HCT116 (cell line): ENCODE data around the gene CC2D1A.

Source experiments
- CBX3 ChIP-seq: IDR thresholded peaks from 2 replicates; pipeline ENCODE4 v1.6.1; 2012; ENCODE audit warnings: low read depth
- CEBPB ChIP-seq: IDR thresholded peaks from 2 replicates; pipeline ENCODE4 v1.6.1; 2012; ENCODE audit warnings: low read depth
- EGR1 ChIP-seq: IDR thresholded peaks from 2 replicates; pipeline ENCODE4 v1.6.1; 2012; ENCODE audit warnings: low read depth
- EZH2 ChIP-seq: fragments of 200-600 bp; sonication (generic); IDR thresholded peaks from 2 replicates; pipeline ENCODE4 v1.6.1; 2017; ENCODE audit warnings: antibody characterized with exemption, mixed run types
- JUND ChIP-seq: IDR thresholded peaks from 2 replicates; pipeline ENCODE4 v1.6.1; 2012
- POLR2AphosphoS5 ChIP-seq: IDR thresholded peaks from 2 replicates; pipeline ENCODE4 v1.6.1; 2011; ENCODE audit warnings: mild to moderate bottlenecking, low read depth, low read length, moderate library complexity
- RAD21 ChIP-seq: IDR thresholded peaks from 2 replicates; pipeline ENCODE4 v1.6.1; 2012; ENCODE audit warnings: low read depth, mild to moderate bottlenecking
- SP1 ChIP-seq: IDR thresholded peaks from 2 replicates; pipeline ENCODE4 v1.6.1; 2012; ENCODE audit warnings: low read depth
- SRF ChIP-seq: IDR thresholded peaks from 2 replicates; pipeline ENCODE4 v1.6.1; 2012; ENCODE audit warnings: low read depth
- YY1 ChIP-seq: IDR thresholded peaks from 2 replicates; pipeline ENCODE4 v1.6.1; 2011; ENCODE audit warnings: low read length, low read depth, moderate library complexity, mild to moderate bottlenecking; ENCODE audit not compliant: insufficient replicate concordance; ENCODE audit errors: extremely low read depth
- ZNF274 ChIP-seq: fragments of 200-500 bp; sonication (Bioruptor generic); IDR thresholded peaks from 2 replicates; pipeline ENCODE4 v1.6.1; 2014; ENCODE audit warnings: mild to moderate bottlenecking, low read depth, low read length, inconsistent platforms
- TF ChIP-seq, protein P1 (sequence below), 3 experiments: fragments of 200-600 bp in 1 of 3; sonication (generic) in 1 of 3; IDR thresholded peaks in 2 of 3; conservative IDR thresholded peaks in 1 of 3; 2 replicates each; pipeline ENCODE4 v1.5.1; 2012 to 2017; ENCODE audit warnings: low read depth in 2 of 3, low read length in 2 of 3, antibody characterized with exemption in 1 of 3, borderline replicate concordance in 1 of 3, control low read depth in 1 of 3, mild to moderate bottlenecking in 1 of 3, mixed read lengths in 1 of 3, mixed run types in 1 of 3, moderate library complexity in 1 of 3; ENCODE audit not compliant: insufficient read depth in 1 of 3
- TF ChIP-seq, protein P2 (sequence below): IDR thresholded peaks from 2 replicates; pipeline ENCODE4 v1.6.1; 2012
- TF ChIP-seq, protein P3 (sequence below): IDR thresholded peaks from 2 replicates; pipeline ENCODE4 v1.6.1; 2012; ENCODE audit warnings: low read depth

DNA sequence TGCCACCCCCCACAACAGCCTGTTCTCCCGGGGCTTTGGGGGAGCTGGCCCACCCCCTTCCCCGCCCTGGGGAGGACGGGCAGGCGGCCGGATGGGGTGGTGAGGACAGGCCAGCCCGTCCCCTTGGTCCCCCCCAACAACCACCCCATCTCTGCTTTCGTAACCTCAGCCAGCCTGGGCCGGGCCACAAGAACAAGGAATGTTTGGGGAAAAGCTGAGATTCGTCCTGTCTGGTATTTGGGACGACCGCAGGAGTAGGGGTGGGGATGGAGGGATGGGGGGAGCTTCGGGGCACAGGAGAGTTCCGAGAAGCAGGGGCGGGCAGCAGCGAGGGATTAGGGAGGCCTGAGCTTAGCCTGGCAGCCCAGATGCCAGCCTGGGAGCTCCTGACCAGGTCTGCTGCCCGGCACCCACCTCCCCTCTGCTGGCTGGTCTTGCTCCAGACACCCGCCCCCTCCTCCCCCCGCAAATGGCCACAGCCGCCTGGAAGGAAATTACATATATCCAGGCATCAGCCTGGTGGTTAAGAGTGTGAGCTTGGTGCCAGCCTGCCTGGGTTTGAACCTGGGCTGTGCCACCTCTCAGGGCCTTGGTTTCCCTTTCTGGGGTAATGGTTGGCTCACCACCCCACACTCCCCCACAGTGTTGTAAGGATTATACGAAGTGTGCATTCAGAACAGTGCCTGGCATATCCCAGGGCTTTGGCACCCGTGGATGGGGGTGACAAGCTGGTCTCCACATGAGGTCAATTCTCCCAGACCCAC, 32.5 kb downstream of the CC2D1A start, which contains the start of gene PODNL1:
- no peak for TF ChIP-seq CEBPB
- TF ChIP-seq, protein P1, sequence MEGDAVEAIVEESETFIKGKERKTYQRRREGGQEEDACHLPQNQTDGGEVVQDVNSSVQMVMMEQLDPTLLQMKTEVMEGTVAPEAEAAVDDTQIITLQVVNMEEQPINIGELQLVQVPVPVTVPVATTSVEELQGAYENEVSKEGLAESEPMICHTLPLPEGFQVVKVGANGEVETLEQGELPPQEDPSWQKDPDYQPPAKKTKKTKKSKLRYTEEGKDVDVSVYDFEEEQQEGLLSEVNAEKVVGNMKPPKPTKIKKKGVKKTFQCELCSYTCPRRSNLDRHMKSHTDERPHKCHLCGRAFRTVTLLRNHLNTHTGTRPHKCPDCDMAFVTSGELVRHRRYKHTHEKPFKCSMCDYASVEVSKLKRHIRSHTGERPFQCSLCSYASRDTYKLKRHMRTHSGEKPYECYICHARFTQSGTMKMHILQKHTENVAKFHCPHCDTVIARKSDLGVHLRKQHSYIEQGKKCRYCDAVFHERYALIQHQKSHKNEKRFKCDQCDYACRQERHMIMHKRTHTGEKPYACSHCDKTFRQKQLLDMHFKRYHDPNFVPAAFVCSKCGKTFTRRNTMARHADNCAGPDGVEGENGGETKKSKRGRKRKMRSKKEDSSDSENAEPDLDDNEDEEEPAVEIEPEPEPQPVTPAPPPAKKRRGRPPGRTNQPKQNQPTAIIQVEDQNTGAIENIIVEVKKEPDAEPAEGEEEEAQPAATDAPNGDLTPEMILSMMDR (IDR thresholded peaks at IDR 0.05 in 2 of 3, conservative IDR thresholded peaks at IDR 0.05 in 1 of 3; ENCODE audit: borderline replicate concordance in 1 of 3, insufficient read depth in 1 of 3, low read depth in 2 of 3, low read length in 2 of 3): no peak
- TF ChIP-seq EGR1: no peak
- no peak for TF ChIP-seq JUND
- TF ChIP-seq, protein P2, sequence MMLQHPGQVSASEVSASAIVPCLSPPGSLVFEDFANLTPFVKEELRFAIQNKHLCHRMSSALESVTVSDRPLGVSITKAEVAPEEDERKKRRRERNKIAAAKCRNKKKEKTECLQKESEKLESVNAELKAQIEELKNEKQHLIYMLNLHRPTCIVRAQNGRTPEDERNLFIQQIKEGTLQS: no peak
- TF ChIP-seq, protein P3, sequence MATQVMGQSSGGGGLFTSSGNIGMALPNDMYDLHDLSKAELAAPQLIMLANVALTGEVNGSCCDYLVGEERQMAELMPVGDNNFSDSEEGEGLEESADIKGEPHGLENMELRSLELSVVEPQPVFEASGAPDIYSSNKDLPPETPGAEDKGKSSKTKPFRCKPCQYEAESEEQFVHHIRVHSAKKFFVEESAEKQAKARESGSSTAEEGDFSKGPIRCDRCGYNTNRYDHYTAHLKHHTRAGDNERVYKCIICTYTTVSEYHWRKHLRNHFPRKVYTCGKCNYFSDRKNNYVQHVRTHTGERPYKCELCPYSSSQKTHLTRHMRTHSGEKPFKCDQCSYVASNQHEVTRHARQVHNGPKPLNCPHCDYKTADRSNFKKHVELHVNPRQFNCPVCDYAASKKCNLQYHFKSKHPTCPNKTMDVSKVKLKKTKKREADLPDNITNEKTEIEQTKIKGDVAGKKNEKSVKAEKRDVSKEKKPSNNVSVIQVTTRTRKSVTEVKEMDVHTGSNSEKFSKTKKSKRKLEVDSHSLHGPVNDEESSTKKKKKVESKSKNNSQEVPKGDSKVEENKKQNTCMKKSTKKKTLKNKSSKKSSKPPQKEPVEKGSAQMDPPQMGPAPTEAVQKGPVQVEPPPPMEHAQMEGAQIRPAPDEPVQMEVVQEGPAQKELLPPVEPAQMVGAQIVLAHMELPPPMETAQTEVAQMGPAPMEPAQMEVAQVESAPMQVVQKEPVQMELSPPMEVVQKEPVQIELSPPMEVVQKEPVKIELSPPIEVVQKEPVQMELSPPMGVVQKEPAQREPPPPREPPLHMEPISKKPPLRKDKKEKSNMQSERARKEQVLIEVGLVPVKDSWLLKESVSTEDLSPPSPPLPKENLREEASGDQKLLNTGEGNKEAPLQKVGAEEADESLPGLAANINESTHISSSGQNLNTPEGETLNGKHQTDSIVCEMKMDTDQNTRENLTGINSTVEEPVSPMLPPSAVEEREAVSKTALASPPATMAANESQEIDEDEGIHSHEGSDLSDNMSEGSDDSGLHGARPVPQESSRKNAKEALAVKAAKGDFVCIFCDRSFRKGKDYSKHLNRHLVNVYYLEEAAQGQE: no peak
- TF ChIP-seq CBX3: no peak
- no peak for TF ChIP-seq RAD21
- TF ChIP-seq ZNF274: no peak
- TF ChIP-seq SRF: no peak
- TF ChIP-seq YY1: no peak
- no peak for TF ChIP-seq SP1
- no peak for TF ChIP-seq POLR2AphosphoS5
- no peak for TF ChIP-seq EZH2
